HEK293 (cell line): ENCODE data around the gene PRELID3B.

ENCODE experiments used
- CTCF ChIA-PET: fragments of 350-600 bp; formaldehyde crosslinking; extraction: SDS; loops from one replicate; lab custom pipeline; 2021; ENCODE audit warnings: antibody characterized with exemption; lab: Yijun Ruan, JAX
- POLR2A ChIA-PET: fragments of 300-600 bp; formaldehyde crosslinking; extraction: SDS; loops from one replicate; lab custom pipeline; 2020; ENCODE audit warnings: antibody characterized with exemption, inconsistent platforms; lab: Yijun Ruan, JAX
- H3K27ac ChIP-seq: fragments of 200-500 bp; sonication (Bioruptor generic); 2 replicates; pipeline ENCODE4 v1.5.1; 2014; ENCODE audit warnings: low read depth, low read length, control low read depth, inconsistent platforms; ENCODE audit errors: extremely low read depth
- H3K36me3 ChIP-seq, 2 experiments: fragments of 200-500 bp in 1 of 2; sonication (Bioruptor generic) in 1 of 2; 1 replicate in 1 of 2; 2 replicates in 1 of 2; pipeline ENCODE4 v1.5.1; 2014 to 2017; ENCODE audit warnings: inconsistent platforms in 2 of 2, low read length in 2 of 2; ENCODE audit not compliant: control insufficient read depth in 2 of 2, insufficient read depth in 1 of 2
- H3K4me1 ChIP-seq: fragments of 200-500 bp; sonication (Bioruptor generic); 2 replicates; pipeline ENCODE4 v1.5.1; 2014; ENCODE audit warnings: mild to moderate bottlenecking, low read length, inconsistent platforms; ENCODE audit not compliant: control insufficient read depth, insufficient read depth
- H3K4me3 ChIP-seq: 2 replicates; pipeline ENCODE4 v1.5.1; 2011; ENCODE audit warnings: low read depth, mild to moderate bottlenecking, control low read depth, low read length, moderate library complexity
- H3K9me3 ChIP-seq: fragments of 200-500 bp; sonication (Bioruptor generic); 2 replicates; pipeline ENCODE4 v1.5.1; 2014; ENCODE audit warnings: low read depth, low read length, inconsistent platforms; ENCODE audit not compliant: control insufficient read depth, insufficient read depth
- ELK4 ChIP-seq: IDR thresholded peaks from 2 replicates; pipeline ENCODE4 v1.6.1; 2011; ENCODE audit warnings: mild to moderate bottlenecking, low read depth, low read length, borderline replicate concordance
- KLF16 ChIP-seq: fragments of 450-650 bp; formaldehyde crosslinking; IDR thresholded peaks from 2 replicates; pipeline ENCODE4 v1.5.1; 2017; ENCODE audit warnings: missing biosample characterization, missing genetic modification characterization
- MEIS1 ChIP-seq: sonication (generic); formaldehyde crosslinking; IDR thresholded peaks from 2 replicates; pipeline ENCODE4 v1.8.1; 2022; ENCODE audit warnings: missing genetic modification reagents, mild to moderate bottlenecking, borderline replicate concordance
- REST ChIP-seq: fragments of 450-650 bp; formaldehyde crosslinking; IDR thresholded peaks from 2 replicates; pipeline ENCODE4 v1.5.1; 2016; ENCODE audit warnings: missing biosample characterization, missing genetic modification characterization
- YY2 ChIP-seq: fragments of 450-650 bp; formaldehyde crosslinking; IDR thresholded peaks from 2 replicates; pipeline ENCODE4 v1.5.1; 2016; ENCODE audit warnings: missing biosample characterization, missing genetic modification characterization
- ZBTB1 ChIP-seq: fragments of 450-650 bp; formaldehyde crosslinking; IDR thresholded peaks from 2 replicates; pipeline ENCODE4 v1.5.1; 2016; ENCODE audit warnings: missing biosample characterization, missing genetic modification characterization
- ZBTB17 ChIP-seq: fragments of 450-650 bp; formaldehyde crosslinking; IDR thresholded peaks from 2 replicates; pipeline ENCODE4 v1.5.1; 2016; ENCODE audit warnings: missing biosample characterization, missing genetic modification characterization
- ZBTB44 ChIP-seq: fragments of 450-650 bp; IDR thresholded peaks from 2 replicates; pipeline ENCODE4 v1.5.1; 2018; ENCODE audit warnings: missing biosample characterization, mild to moderate bottlenecking, missing genetic modification characterization
- ZNF174 ChIP-seq: fragments of 450-650 bp; formaldehyde crosslinking; IDR thresholded peaks from 2 replicates; pipeline ENCODE4 v1.5.0; 2017; ENCODE audit warnings: missing biosample characterization, mild to moderate bottlenecking, missing genetic modification characterization
- ZNF184 ChIP-seq: fragments of 450-650 bp; IDR thresholded peaks from 2 replicates; pipeline ENCODE4 v1.5.1; 2018; ENCODE audit warnings: missing biosample characterization, mild to moderate bottlenecking, missing genetic modification characterization
- ZNF404 ChIP-seq: fragments of 450-650 bp; formaldehyde crosslinking; IDR thresholded peaks from 2 replicates; pipeline ENCODE4 v1.5.1; 2017; ENCODE audit warnings: missing biosample characterization, missing genetic modification characterization
- ZNF518A ChIP-seq: fragments of 450-650 bp; formaldehyde crosslinking; conservative IDR thresholded peaks from 2 replicates; pipeline ENCODE4 v1.5.1; 2016; ENCODE audit warnings: low read depth, missing biosample characterization, missing genetic modification characterization
- ZNF544 ChIP-seq: fragments of 450-650 bp; formaldehyde crosslinking; IDR thresholded peaks from 2 replicates; pipeline ENCODE4 v1.5.0; 2017; ENCODE audit warnings: missing biosample characterization, missing genetic modification characterization
- ZNF596 ChIP-seq: fragments of 450-650 bp; IDR thresholded peaks from 2 replicates; pipeline ENCODE4 v1.5.0; 2018; ENCODE audit warnings: missing biosample characterization, mild to moderate bottlenecking, missing genetic modification characterization, moderate library complexity
- TF ChIP-seq, protein P1 (sequence below): fragments of 450-650 bp; formaldehyde crosslinking; IDR thresholded peaks from 2 replicates; pipeline ENCODE4 v1.5.1; 2016; ENCODE audit warnings: missing biosample characterization, missing genetic modification characterization

PRELID3B gene

DNA sequence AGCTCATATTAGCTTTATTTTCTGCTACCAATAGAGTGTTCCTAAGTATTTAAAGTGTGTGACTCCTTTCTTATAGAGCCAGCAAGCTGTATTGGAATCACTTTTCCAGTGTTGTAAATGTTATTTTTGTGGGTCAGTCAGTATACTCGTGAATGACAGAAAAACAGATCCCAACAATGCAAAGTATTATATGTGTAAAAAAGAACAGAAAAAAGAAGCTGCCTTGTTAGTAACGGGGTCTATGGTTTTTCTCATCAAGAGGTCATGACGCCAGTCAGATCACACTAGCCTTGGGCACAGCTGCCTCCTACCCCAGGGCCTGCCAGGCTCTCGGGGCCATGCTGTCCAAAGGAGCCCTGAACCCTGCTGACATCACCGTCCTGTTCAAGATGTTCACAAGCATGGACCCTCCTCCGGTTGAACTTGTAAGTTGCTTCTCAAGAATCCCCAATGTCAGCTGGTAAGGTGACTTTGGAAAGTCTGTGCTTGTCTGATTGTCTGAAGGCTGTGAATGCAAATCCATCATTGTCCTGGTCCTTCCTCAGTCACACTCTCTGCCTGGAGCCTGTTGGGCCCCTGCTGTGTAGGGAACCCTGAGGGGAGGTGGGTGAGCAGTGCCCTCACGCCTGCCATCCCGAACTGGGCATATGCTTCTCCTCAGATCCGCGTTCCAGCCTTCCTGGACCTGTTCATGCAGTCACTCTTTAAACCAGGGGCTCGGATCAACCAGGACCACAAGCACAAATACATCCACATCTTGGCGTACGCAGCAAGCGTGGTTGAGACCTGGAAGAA, 51.7 kb downstream of the PRELID3B start (continued):
- no peak for TF ChIP-seq ZNF518A
- TF ChIP-seq ZNF174 (tag by site-specific recombination), result no peak
- TF ChIP-seq REST (tag by site-specific recombination), result no peak
- no peak for TF ChIP-seq ZNF596 (tag by site-specific recombination)
- TF ChIP-seq ZBTB1, result no peak
- TF ChIP-seq, protein P1, sequence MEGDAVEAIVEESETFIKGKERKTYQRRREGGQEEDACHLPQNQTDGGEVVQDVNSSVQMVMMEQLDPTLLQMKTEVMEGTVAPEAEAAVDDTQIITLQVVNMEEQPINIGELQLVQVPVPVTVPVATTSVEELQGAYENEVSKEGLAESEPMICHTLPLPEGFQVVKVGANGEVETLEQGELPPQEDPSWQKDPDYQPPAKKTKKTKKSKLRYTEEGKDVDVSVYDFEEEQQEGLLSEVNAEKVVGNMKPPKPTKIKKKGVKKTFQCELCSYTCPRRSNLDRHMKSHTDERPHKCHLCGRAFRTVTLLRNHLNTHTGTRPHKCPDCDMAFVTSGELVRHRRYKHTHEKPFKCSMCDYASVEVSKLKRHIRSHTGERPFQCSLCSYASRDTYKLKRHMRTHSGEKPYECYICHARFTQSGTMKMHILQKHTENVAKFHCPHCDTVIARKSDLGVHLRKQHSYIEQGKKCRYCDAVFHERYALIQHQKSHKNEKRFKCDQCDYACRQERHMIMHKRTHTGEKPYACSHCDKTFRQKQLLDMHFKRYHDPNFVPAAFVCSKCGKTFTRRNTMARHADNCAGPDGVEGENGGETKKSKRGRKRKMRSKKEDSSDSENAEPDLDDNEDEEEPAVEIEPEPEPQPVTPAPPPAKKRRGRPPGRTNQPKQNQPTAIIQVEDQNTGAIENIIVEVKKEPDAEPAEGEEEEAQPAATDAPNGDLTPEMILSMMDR (tag by site-specific recombination), result no peak
- no peak for TF ChIP-seq ZBTB17 (tag by site-specific recombination)
- TF ChIP-seq KLF16 (tag by site-specific recombination), result no peak
- TF ChIP-seq ZNF404 (tag by site-specific recombination), result no peak

GRCh38 chr20:58989196-58989595, 53.4 kb downstream of the PRELID3B start:
- Histone ChIP-seq H3K36me3 (peaks cover 20 to 92% of the 10 kb centered on the region in 2 experiments; a peak in 2 of 3 replicates), H3K4me3 (no peak overlapping the region), H3K4me1 (no peaks in the 10 kb centered on the region), H3K9me3 (no peaks in the 10 kb centered on the region), H3K27ac (no peak overlapping the region)
- CTCF ChIA-PET, result interaction anchor here (1.1 kb wide), 1 partner anchor 119 kb away, joined by 3 read pairs; no protein-coding TSS in a partner anchor
- POLR2A ChIA-PET, result interaction anchor here (0.8 kb wide), 1 partner anchor 8 kb away, joined by 3 read pairs; the partner anchor contains the start of gene NELFCD
- TF ChIP-seq ZBTB44, result no peak
- TF ChIP-seq ZNF184 (tag by site-specific recombination), result no peak
- TF ChIP-seq YY2 (tag by site-specific recombination), result no peak
- no peak for TF ChIP-seq MEIS1 (CRISPR knock-in tag)
- no peak for TF ChIP-seq ZNF544 (tag by site-specific recombination)
- no peak for TF ChIP-seq ELK4
